Liver (tissue), 9 donors: ENCODE measurements around the gene PTH1R. TPM values are rescaled to one million over a fixed set of nuclear protein-coding genes. Genes with fewer than 3 reads are reported as not detected.

Experiments used
- DNase-seq: peaks from one replicate; pipeline ENCODE4 v3.0.0-alpha.2; 2017; ENCODE audit warnings: low spot score
- H3K27ac ChIP-seq, 2 donors: one replicate each; pipeline ENCODE4 v1.7.0; 2013; ENCODE audit warnings: inconsistent platforms in 2 of 2, low read length in 2 of 2, control low read depth in 1 of 2, low read depth in 1 of 2, mild to moderate bottlenecking in 1 of 2
- H3K27me3 ChIP-seq, 4 donors: one replicate each; pipeline versions ENCODE4 v1.6.1 to v1.7.0; 2013; ENCODE audit warnings: low read length in 3 of 4, inconsistent platforms in 1 of 4, mild to moderate bottlenecking in 1 of 4, moderate library complexity in 1 of 4; ENCODE audit not compliant: control insufficient read depth in 4 of 4, insufficient read depth in 4 of 4
- H3K36me3 ChIP-seq, 4 donors: one replicate each; pipeline versions ENCODE4 v1.6.1 to v1.7.0; 2013; ENCODE audit warnings: low read length in 3 of 4, mild to moderate bottlenecking in 3 of 4, low read depth in 1 of 4, moderate library complexity in 1 of 4; ENCODE audit not compliant: control insufficient read depth in 4 of 4, insufficient read depth in 3 of 4
- H3K4me1 ChIP-seq, 4 donors: one replicate each; pipeline versions ENCODE4 v1.6.1 to v1.7.0; 2013; ENCODE audit warnings: low read length in 3 of 4, mild to moderate bottlenecking in 3 of 4, moderate library complexity in 1 of 4; ENCODE audit not compliant: control insufficient read depth in 4 of 4, insufficient read depth in 4 of 4
- H3K4me3 ChIP-seq, 3 donors: one replicate each; pipeline versions ENCODE4 v1.6.1 to v1.7.0; 2013; ENCODE audit warnings: low read length in 3 of 3, control low read depth in 1 of 3, low read depth in 1 of 3, mild to moderate bottlenecking in 1 of 3
- H3K9ac ChIP-seq, 2 donors: one replicate each; pipeline ENCODE4 v1.7.0; 2013; ENCODE audit warnings: low read length in 2 of 2, mild to moderate bottlenecking in 2 of 2, moderate library complexity in 2 of 2, control low read depth in 1 of 2, low read depth in 1 of 2
- H3K9me3 ChIP-seq, 4 donors: one replicate each; pipeline versions ENCODE4 v1.6.1 to v1.7.0; 2013; ENCODE audit warnings: low read length in 3 of 4; ENCODE audit not compliant: control insufficient read depth in 4 of 4
- CTCF ChIP-seq: fragments of 150-350 bp; IDR thresholded peaks from 2 replicates; pipeline ENCODE4 v1.5.1; 2017; ENCODE audit warnings: improper control_type of control experiment, low read depth, low read length; ENCODE audit not compliant: missing input control
- EGR1 ChIP-seq, 2 donors: IDR thresholded peaks; 2 replicates each; pipeline ENCODE4 v1.6.1; 2016 to 2018; ENCODE audit warnings: antibody characterized with exemption in 2 of 2, low read depth in 2 of 2
- FOXA1 ChIP-seq: IDR thresholded peaks from 2 replicates; pipeline ENCODE4 v1.6.1; 2016; ENCODE audit warnings: antibody characterized with exemption
- FOXA2 ChIP-seq: IDR thresholded peaks from 2 replicates; pipeline ENCODE4 v1.6.1; 2016; ENCODE audit warnings: antibody characterized with exemption
- GABPA ChIP-seq, 2 donors: IDR thresholded peaks in 1 of 2; conservative IDR thresholded peaks in 1 of 2; 2 replicates each; pipeline ENCODE4 v1.6.1; 2016; ENCODE audit warnings: antibody characterized with exemption in 2 of 2, mild to moderate bottlenecking in 1 of 2, moderate library complexity in 1 of 2
- HNF4A ChIP-seq, 2 donors: conservative IDR thresholded peaks; 2 replicates each; pipeline ENCODE4 v1.6.1; 2016; ENCODE audit warnings: antibody characterized with exemption in 2 of 2, mild to moderate bottlenecking in 2 of 2
- HNF4G ChIP-seq: IDR thresholded peaks from 2 replicates; pipeline ENCODE4 v1.6.1; 2016; ENCODE audit warnings: antibody characterized with exemption
- JUND ChIP-seq, 2 donors: IDR thresholded peaks; 2 replicates each; pipeline ENCODE4 v1.6.1; 2016; ENCODE audit warnings: antibody characterized with exemption in 2 of 2
- MAX ChIP-seq: IDR thresholded peaks from 2 replicates; pipeline ENCODE4 v1.6.1; 2016; ENCODE audit warnings: antibody characterized with exemption
- NR2F2 ChIP-seq: IDR thresholded peaks from 2 replicates; pipeline ENCODE4 v1.6.1; 2016; ENCODE audit warnings: antibody characterized with exemption
- RAD21 ChIP-seq, 2 donors: IDR thresholded peaks; 2 replicates each; pipeline ENCODE4 v1.6.1; 2016; ENCODE audit warnings: antibody characterized with exemption in 2 of 2, mild to moderate bottlenecking in 2 of 2
- RXRA ChIP-seq, 2 donors: IDR thresholded peaks; 2 replicates each; pipeline ENCODE4 v1.6.1; 2017 to 2018; ENCODE audit warnings: antibody characterized with exemption in 2 of 2, mild to moderate bottlenecking in 1 of 2
- TAF1 ChIP-seq: conservative IDR thresholded peaks from 2 replicates; pipeline ENCODE4 v1.6.1; 2016; ENCODE audit warnings: antibody characterized with exemption, mild to moderate bottlenecking
- WGBS: extraction: QIAGEN DNeasy Blood & Tissue Kit; methylation state at CpG from one replicate; pipeline ENCODE4 v1.1.7; 2013; 5-methylcytosine and 5-hydroxymethylcytosine counted together
- polyA plus RNA-seq, 2 donors: library from polyadenylated mRNA; stranded (reverse) in 1 of 2; unstranded in 1 of 2; fragments of 200-250 nt in 1 of 2; fragments of >200 nt in 1 of 2; fragmentation: Nextera tagmentation in 1 of 2; extraction: Ambion mirVana in 1 of 2; gene quantifications; one replicate each; pipeline versions ENCODE4 v1.2.1 to v1.2.3, GENCODE V29; 2013 to 2015
- total RNA-seq, 2 donors: library from RNA; depleted of rRNA; stranded (reverse); fragments of >200 nt; gene quantifications; one replicate each; pipeline ENCODE4 v1.2.3, GENCODE V29; 2014
- donor health status: healthy.
- donor health status: healthy.
- donor health status: healthy.
- donor health status: healthy.
- donor health status: healthy.

Gene PTH1R
- total and polyA plus RNA-seq, 4 donors: 7.2 to 28.4 (median 23.6) TPM

- H3K9me3 ChIP-seq: no peaks in the 10 kb centered on the region
- H3K9ac ChIP-seq: no peak overlapping the region
- no peak overlapping the region for H3K4me3 ChIP-seq
- TF ChIP-seq HNF4A (conservative IDR thresholded peaks at IDR 0.05) (no peak), TAF1 (no peak), MAX (no peak), EGR1 (IDR thresholded peaks at IDR 0.05; ENCODE audit: low read depth in 2 of 2) (no peak), FOXA1 (no peak)
- H3K27ac ChIP-seq: no peak overlapping the region
- 76% methylated on average over 6 of the region's 6 CpGs for WGBS
- peaks cover 30 to 66% (median 61%) of the 10 kb centered on the region in 4 donors for H3K4me1 ChIP-seq
- peaks cover 0 to 9% (median under 1%) of the 10 kb centered on the region in 4 donors for H3K36me3 ChIP-seq
- H3K27me3 ChIP-seq: no peaks in the 10 kb centered on the region
- DNase-seq: no peak
Observed at GRCh38 chr3:46933261-46933660, 55.7 kb downstream of the PTH1R start.

GRCh38 chr3:46934072-46934471, 56.6 kb downstream of the PTH1R start:
- DNase-seq: no peak

GRCh38 chr3:46934498-46935167, 57.1 kb downstream of the PTH1R start:
- H3K4me1 ChIP-seq: peaks cover 30 to 68% (median 59%) of the 10 kb centered on the region in 4 donors
- H3K9ac ChIP-seq: no peak overlapping the region

More at GRCh38 chr3:46934072-46934471, 56.6 kb downstream of the PTH1R start:
- Histone ChIP-seq H3K9ac (no peak overlapping the region), H3K36me3 (peaks cover 0 to 11% (median 2%) of the 10 kb centered on the region in 4 donors), H3K27me3 (no peaks in the 10 kb centered on the region), H3K9me3 (no peaks in the 10 kb centered on the region), H3K27ac (peak overlapping the region in 1 of 2 donors; percentile 74), H3K4me3 (no peak overlapping the region), H3K4me1 (peaks cover 30 to 68% (median 61%) of the 10 kb centered on the region in 4 donors)
- TF ChIP-seq MAX (no peak), NR2F2 (no peak), GABPA (IDR thresholded peaks at IDR 0.05 in 1 of 2, conservative IDR thresholded peaks at IDR 0.05 in 1 of 2) (no peak), HNF4G (no peak), JUND (IDR thresholded peaks at IDR 0.05) (no peak), FOXA2 (no peak), RAD21 (IDR thresholded peaks at IDR 0.05) (no peak), CTCF (no peak), FOXA1 (no peak)
- WGBS: 83% methylated on average over 2 of the region's 2 CpGs

More at GRCh38 chr3:46934498-46935167, 57.1 kb downstream of the PTH1R start:
- H3K4me3 ChIP-seq: no peak overlapping the region
- H3K9me3 ChIP-seq: no peaks in the 10 kb centered on the region
- no peaks in the 10 kb centered on the region for H3K27me3 ChIP-seq
- peaks cover 0 to 15% (median 3%) of the 10 kb centered on the region in 4 donors for H3K36me3 ChIP-seq
- no peak for TF ChIP-seq FOXA2
- TF ChIP-seq RXRA (IDR thresholded peaks at IDR 0.05): no peak
- TF ChIP-seq CTCF: no peak
- DNase-seq: no peak
- 90% methylated on average over 8 of the region's 8 CpGs for WGBS
- peak overlapping the region; percentile 64 to 74 for H3K27ac ChIP-seq
